ENCODE data around the gene KLHL9. TPM values are rescaled to one million over a fixed set of nuclear protein-coding genes. Genes with fewer than 3 reads are reported as not detected.

KLHL9 gene
- total RNA-seq, 4 donors from 2014 or later: 12.0 to 17.8 (median 15.3) TPM

DNA sequence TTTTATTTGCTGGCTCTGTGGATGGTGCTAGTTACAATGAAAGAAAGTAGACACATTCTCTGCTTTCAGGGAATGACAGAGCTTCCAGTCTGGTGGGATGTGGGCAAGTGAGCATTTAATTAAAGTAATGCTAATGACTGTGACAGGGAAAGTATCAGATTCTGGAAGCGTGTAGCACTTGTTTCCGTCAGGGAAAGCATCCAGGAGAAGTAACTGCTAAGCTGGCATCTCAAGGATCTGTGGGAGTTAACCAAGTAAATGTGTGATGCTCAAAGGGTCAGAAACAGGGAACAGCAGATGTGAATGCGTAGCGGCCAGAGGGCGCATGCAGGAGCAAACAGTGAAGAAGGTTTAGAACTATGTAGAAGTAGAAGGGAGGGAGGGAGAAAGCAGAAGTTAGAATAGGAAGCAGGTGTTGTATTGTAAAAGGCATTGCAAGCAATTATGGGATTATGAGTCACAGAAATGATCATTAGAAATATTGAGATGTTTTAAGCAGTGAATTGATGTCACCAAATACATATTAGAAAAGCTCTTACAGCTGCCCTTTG lies 12.2 kb downstream of the KLHL9 start:
- no peak for TF ChIP-seq POLR2A (IDR thresholded peaks at IDR 0.05)
- TF ChIP-seq, protein P1, sequence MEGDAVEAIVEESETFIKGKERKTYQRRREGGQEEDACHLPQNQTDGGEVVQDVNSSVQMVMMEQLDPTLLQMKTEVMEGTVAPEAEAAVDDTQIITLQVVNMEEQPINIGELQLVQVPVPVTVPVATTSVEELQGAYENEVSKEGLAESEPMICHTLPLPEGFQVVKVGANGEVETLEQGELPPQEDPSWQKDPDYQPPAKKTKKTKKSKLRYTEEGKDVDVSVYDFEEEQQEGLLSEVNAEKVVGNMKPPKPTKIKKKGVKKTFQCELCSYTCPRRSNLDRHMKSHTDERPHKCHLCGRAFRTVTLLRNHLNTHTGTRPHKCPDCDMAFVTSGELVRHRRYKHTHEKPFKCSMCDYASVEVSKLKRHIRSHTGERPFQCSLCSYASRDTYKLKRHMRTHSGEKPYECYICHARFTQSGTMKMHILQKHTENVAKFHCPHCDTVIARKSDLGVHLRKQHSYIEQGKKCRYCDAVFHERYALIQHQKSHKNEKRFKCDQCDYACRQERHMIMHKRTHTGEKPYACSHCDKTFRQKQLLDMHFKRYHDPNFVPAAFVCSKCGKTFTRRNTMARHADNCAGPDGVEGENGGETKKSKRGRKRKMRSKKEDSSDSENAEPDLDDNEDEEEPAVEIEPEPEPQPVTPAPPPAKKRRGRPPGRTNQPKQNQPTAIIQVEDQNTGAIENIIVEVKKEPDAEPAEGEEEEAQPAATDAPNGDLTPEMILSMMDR (IDR thresholded peaks at IDR 0.05): no peak
- intact Hi-C loops (cut with DNase I; ENCODE audit: low total_unique reads): loop anchor here (10.0 kb wide), 2 partner anchors 132 to 462 kb away; no protein-coding TSS in a partner anchor
- H3K4me3 ChIP-seq (ENCODE audit: low read depth, poor library complexity, severe bottlenecking): no peak overlapping the region
- no peak for DNase-seq (ENCODE audit: low spot score in 2 of 2)
- WGBS, 2 donors: 79 to 82% methylated on average over 5 of the region's 5 CpGs

DNA sequence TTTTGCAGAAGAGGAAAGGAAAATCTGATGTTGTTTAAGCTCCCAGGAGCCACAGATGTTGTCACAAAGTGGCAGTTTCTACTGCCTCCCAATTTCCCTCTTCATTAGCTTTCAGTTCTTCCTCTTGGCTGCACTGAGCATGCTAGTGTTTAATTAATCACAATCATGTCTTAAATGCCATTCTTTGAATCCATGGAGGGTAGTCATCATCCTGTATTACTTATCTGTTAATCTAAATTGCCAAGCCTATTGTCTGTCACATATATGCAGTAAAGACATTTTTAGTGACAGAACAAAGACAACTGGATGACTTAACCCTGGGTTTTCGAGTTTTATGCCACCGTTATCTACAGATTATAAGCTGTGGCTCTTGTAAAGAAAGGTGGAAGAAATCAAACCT lies 14.7 kb downstream of the KLHL9 start:
- H3K4me3 ChIP-seq (ENCODE audit: low read depth, poor library complexity, severe bottlenecking): no peak overlapping the region
- no peak for DNase-seq (ENCODE audit: low spot score in 2 of 2)
- intact Hi-C loops (cut with DNase I; ENCODE audit: low total_unique reads): loop anchor here (10.0 kb wide), 2 partner anchors 134 to 464 kb away; no protein-coding TSS in a partner anchor
- TF ChIP-seq, protein P1 (IDR thresholded peaks at IDR 0.05): no peak
- no peak for TF ChIP-seq POLR2A (IDR thresholded peaks at IDR 0.05)
- WGBS, 2 donors: 61 to 71% methylated on average over 2 of the region's 2 CpGs

DNA sequence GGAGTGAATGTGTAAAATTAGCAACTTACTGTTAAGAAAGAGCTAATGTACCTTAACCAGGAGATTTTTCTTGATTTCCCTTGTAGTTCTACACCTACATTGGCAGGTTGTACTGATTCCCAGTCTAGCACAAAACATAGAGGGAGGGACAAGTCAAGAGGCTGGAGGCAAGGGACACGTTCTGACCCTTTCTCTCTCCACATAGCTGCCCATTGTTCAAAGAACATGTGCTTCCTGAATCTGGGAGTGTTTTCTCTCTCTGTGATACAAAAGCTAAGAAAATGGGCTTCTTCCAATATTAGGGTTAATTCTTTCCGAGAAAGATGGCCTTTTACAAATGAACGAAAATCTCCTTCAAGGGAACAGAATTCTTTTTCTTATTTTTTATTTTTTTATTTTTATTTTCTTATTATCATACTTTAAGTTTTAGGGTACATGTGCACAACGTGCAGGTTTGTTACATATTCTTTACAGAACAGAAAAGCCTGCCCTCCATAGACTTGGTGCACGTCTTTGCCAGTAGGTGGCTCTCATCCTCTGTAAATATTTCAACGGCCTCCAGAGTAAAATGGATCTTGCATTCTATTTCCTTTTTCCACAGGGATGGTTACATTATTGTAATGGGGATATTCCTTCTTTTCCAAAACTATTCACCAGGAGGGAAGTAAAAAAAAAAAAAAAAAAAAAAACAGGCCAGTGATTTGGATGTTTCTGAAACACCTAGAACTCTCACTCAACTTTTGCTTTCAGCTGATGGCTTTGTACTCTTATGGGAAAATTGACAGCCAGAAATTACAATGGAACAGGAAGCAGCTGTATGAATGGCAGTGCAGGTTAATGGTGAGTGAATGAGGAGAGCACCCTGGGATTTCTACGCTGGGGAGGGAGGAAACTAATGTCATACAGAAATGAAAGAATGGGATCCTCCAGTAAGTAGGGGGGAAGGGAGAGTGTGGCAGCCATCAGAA lies 17.0 kb downstream of the KLHL9 start:
- intact Hi-C loops (cut with DNase I; ENCODE audit: low total_unique reads): no loop called here
- 18 to 19% methylated on average over 7 of the region's 7 CpGs for WGBS, 2 donors
- DNase-seq (ENCODE audit: low spot score in 2 of 2): peak in 1 of 2 donors; percentile 30

DNA sequence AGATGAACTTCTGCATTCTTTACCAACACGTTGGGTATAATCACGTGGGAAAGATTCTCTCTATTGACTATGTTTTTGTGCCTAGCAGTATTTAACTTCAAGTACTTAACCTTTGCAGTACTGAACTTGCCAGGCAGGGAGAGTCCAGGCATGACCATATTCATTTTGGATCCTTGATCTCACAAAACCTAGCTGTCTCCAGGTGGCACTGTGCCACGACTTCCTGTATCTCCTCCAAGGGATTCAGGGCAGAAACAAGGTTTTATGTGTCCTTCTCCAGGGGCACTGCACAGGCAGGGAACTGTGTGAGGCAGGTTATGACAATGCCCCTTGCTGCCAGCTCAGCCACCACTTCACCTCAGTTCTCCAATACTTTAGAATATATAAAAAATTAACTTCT lies 18.3 kb downstream of the KLHL9 start:
- intact Hi-C loops (cut with DNase I; ENCODE audit: low total_unique reads): no loop called here

More for the DNA sequence above, 17.0 kb downstream of the KLHL9 start:
- TF ChIP-seq, protein P1 (IDR thresholded peaks at IDR 0.05): no peak
- TF ChIP-seq POLR2A (IDR thresholded peaks at IDR 0.05): no peak
- no peak overlapping the region for H3K4me3 ChIP-seq (ENCODE audit: low read depth, poor library complexity, severe bottlenecking)

DNA sequence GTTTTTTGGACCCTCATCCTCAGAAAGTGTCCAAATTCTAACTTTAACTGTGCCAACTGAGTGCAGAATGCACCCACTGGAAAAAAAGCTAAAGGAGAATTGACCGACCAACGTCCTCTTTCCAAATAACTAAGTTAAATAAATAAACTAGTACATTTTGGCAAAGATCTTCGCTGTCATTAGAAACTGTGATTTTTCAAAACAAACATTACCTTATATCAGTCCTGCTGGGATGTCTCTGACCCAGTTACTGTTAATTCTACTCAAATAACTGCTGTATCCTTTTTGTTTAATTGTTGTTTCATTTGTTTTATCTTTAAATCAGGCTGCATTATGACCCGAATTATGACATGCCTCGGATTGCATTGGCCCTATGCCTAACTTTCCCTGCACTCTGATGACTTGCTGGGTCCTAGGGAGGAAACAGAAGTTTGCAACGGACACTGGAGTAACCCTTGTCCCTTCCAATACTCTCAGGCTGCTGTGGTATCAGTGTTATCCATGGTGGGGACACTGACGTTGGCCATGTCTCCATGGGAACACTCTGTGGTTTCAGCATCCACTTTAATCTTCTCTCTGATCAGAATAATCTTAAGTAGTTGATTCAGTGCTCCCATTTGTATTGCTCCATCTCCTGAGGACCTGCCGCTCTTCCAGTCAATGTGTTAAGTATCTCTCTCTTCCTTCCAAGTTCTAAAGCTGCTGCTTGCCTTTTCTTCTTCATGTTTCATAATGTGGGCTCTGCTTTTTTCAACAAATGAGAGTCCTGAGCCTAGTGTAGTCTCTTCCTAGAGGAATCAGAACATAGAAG lies 19.0 kb downstream of the KLHL9 start:
- DNase-seq (ENCODE audit: low spot score in 2 of 2): no peak
- intact Hi-C loops (cut with DNase I; ENCODE audit: low total_unique reads): no loop called here
- WGBS, 2 donors: 31 to 34% methylated on average over 8 of the region's 8 CpGs
- H3K4me3 ChIP-seq (ENCODE audit: low read depth, poor library complexity, severe bottlenecking): no peak overlapping the region
- no peak for TF ChIP-seq POLR2A (IDR thresholded peaks at IDR 0.05)
- TF ChIP-seq, protein P1 (IDR thresholded peaks at IDR 0.05): no peak

More for the DNA sequence above, 18.3 kb downstream of the KLHL9 start:
- no peak overlapping the region for H3K4me3 ChIP-seq (ENCODE audit: low read depth, poor library complexity, severe bottlenecking)
- TF ChIP-seq, protein P1 (IDR thresholded peaks at IDR 0.05): no peak
- no peak for TF ChIP-seq POLR2A (IDR thresholded peaks at IDR 0.05)
- DNase-seq (ENCODE audit: low spot score in 2 of 2): no peak
- 4 to 18% methylated on average over 3 of the region's 3 CpGs for WGBS, 2 donors
